BE2C (cell line): Measurements from ENCODE around the gene CEBPG.

Experiments used
- DNase-seq: peaks from one replicate; pipeline ENCODE4 v3.0.0-alpha.2; 2020
- H3K27me3 ChIP-seq: fragments of 250-450 bp; sonication (Bioruptor Pico); 2 replicates; pipeline ENCODE4 v1.5.1; 2020; ENCODE audit warnings: mild to moderate bottlenecking
- H3K36me3 ChIP-seq: fragments of 250-450 bp; sonication (Bioruptor Pico); 2 replicates; pipeline ENCODE4 v1.5.1; 2020; ENCODE audit warnings: mild to moderate bottlenecking
- H3K4me1 ChIP-seq: fragments of 250-450 bp; sonication (Bioruptor Pico); 2 replicates; pipeline ENCODE4 v1.5.1; 2020
- H3K4me3 ChIP-seq: 2 replicates; pipeline ENCODE4 v1.5.1; 2011; ENCODE audit warnings: low read depth, low read length
- H3K9me3 ChIP-seq: fragments of 250-450 bp; sonication (Bioruptor Pico); 2 replicates; pipeline ENCODE4 v1.5.1; 2020
- TF ChIP-seq, protein P1 (sequence below): IDR thresholded peaks from 2 replicates; pipeline ENCODE4 v1.5.1; 2012; ENCODE audit warnings: mild to moderate bottlenecking, low read depth, low read length

The CEBPG gene

DNA sequence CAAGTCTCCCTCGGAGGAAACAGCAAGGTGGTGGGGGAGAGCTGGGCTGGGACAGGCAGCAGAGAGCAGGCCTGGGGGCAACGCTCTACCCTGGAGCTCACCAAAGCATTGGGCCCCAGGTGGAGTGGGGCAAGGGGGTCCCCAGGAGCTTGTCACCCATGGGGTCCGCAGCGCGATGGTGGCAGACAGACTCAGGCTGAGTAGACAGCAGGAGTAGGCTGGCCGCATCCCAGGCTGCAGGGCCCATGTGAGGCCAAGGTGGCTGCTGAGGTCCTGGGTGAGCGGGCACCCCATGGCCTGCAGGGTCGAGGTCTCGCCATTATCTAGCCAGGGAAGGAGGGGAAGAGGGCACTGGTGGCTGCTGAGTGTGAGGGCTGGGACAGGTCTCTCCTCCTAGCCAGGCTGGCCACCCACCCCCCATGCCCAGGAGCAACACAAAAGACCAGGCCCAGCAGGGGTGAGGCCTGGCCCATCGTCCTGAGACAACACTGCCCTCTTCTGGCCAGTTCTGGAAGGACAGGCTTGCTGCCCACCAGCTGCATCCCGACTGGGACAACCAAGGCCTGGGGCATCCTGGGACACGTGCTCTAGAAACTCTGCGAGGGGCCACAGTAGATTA lies 33.1 kb downstream of the CEBPG start:
- Histone ChIP-seq H3K27me3 (no peaks in the 10 kb centered on the region), H3K9me3 (no peaks in the 10 kb centered on the region), H3K36me3 (peaks cover 9% of the 10 kb centered on the region), H3K4me1 (peaks cover 15% of the 10 kb centered on the region), H3K4me3 (no peak overlapping the region)
- peak; percentile 84 for DNase-seq
- TF ChIP-seq, protein P1, sequence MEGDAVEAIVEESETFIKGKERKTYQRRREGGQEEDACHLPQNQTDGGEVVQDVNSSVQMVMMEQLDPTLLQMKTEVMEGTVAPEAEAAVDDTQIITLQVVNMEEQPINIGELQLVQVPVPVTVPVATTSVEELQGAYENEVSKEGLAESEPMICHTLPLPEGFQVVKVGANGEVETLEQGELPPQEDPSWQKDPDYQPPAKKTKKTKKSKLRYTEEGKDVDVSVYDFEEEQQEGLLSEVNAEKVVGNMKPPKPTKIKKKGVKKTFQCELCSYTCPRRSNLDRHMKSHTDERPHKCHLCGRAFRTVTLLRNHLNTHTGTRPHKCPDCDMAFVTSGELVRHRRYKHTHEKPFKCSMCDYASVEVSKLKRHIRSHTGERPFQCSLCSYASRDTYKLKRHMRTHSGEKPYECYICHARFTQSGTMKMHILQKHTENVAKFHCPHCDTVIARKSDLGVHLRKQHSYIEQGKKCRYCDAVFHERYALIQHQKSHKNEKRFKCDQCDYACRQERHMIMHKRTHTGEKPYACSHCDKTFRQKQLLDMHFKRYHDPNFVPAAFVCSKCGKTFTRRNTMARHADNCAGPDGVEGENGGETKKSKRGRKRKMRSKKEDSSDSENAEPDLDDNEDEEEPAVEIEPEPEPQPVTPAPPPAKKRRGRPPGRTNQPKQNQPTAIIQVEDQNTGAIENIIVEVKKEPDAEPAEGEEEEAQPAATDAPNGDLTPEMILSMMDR, result peak; percentile 80

DNA sequence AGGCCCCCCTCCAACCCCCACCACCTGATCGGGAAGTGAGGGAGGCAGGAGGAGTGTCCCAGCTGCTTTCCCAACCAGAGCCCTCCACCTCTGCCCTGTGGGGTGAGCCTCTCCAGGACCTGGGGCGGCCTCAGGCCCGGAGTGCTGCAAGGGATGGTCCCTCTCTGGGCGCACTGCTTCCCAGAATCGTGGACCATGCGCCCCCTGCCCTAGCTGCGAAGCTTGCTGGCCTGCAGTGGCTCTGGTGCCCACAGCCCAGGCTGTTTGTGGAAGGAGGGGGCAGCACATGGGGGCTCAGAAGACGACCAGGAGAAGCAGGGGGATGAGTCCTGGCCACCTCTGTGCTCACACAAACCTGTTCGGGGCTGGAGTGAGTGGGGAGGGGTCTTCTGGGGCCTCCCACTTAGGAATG lies 33.6 kb downstream of the CEBPG start:
- Histone ChIP-seq H3K9me3 (no peaks in the 10 kb centered on the region), H3K4me3 (no peak overlapping the region)

DNA sequence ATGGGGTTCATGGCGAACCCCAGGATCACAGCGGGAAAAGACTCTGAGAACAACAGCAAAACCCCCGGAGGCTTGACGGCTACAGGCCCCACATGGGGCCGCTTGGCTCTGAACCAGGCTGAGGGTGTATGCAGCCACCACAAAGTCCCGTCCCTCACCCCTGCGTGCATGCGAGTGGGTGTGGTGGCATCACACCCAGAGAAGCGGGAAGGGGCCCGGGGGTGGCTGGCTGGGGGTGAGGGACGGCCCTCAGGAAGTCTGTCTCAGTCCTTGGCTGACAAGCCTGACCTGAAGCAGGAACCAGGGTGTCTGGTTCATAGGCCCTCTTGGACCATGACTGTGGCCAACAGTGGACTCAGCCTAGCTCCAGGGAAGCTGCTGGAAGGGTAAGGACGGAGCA lies 34.2 kb downstream of the CEBPG start:
- DNase-seq, result no peak
- TF ChIP-seq, protein P1, result no peak
- H3K4me3 ChIP-seq, result no peak overlapping the region
- H3K4me1 ChIP-seq, result peaks cover 16% of the 10 kb centered on the region
- H3K36me3 ChIP-seq, result peaks cover 9% of the 10 kb centered on the region
- no peaks in the 10 kb centered on the region for H3K9me3 ChIP-seq
- no peaks in the 10 kb centered on the region for H3K27me3 ChIP-seq

More for the DNA sequence above, 33.6 kb downstream of the CEBPG start:
- TF ChIP-seq, protein P1, result no peak
- Histone ChIP-seq H3K36me3 (peaks cover 9% of the 10 kb centered on the region), H3K27me3 (no peaks in the 10 kb centered on the region), H3K4me1 (peaks cover 16% of the 10 kb centered on the region)
- DNase-seq, result no peak

DNA sequence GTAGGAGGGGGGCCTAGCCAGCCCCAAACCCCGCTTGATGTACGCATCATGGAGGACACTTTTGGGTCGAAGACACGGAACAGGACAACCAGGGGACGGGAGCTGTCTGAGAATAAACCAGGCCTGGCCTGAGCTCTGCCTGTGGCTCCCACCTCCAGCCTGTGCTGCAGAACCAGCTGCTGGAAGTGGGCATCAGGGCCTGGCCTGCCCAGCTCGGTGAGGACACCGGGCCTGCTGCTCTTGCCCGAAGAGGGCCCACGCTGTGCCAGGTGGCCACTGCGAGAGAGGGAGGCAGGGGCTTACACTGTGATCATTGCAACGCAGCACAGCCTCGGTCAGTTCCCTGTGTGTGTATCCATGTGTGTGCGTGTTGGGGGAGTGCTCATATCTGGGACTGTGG lies 34.6 kb downstream of the CEBPG start:
- TF ChIP-seq, protein P1, result no peak
- no peak for DNase-seq
- Histone ChIP-seq H3K36me3 (peaks cover 9% of the 10 kb centered on the region), H3K4me1 (peaks cover 20% of the 10 kb centered on the region), H3K4me3 (no peak overlapping the region), H3K27me3 (no peaks in the 10 kb centered on the region), H3K9me3 (no peaks in the 10 kb centered on the region)

DNA sequence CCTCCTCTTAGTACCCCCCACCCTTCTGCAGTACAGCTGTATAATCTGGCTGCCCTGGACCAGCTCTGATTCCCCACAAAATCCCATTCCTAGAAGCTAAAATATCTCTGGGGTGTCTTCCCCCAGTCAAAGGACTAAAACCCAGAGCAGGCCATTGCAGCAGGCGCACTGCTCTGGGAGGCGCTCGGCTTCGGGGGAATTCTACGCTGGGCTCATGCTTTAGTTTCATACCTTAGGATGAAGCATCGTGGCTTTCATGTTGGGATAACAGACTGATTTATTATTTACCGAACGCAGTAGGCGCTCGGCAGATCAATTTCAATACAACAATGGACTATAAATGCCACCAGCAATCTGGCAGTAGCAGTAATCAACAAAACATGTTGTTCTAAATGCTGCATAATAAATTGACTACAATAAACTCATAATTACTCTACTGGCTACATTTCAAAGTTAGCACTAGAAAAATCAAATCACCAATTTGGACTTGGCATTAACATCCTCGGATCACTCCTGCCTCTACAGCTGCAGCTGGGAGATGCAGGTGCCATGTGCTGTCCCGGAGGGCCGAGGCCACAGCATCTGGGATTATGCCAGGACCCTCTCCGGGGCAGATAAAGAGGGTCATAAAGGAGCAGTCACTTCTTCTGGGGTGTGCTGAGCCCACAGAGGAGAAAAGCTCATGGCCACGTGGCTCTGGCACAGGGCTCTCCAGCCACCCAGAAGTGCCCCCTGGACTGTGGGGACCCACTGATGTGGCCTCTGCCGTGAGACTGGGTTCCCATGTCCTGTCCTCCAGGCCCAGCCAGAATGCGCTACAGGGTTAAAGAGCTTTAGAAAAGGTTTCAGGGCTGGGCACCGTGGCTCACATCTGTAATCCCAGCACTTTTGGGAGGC lies 35.3 kb downstream of the CEBPG start:
- no peak overlapping the region for H3K4me3 ChIP-seq
- TF ChIP-seq, protein P1, result no peak
- H3K4me1 ChIP-seq, result peaks cover 23% of the 10 kb centered on the region
- no peak for DNase-seq
- peaks cover 9% of the 10 kb centered on the region for H3K36me3 ChIP-seq
- H3K27me3 ChIP-seq, result no peaks in the 10 kb centered on the region
- H3K9me3 ChIP-seq, result no peaks in the 10 kb centered on the region
